GM03348 (cell line): ENCODE data around the gene TLCD3B.

Experiments used
- DNase-seq: peaks from one replicate; pipeline ENCODE4 v3.0.0; 2012; ENCODE audit warnings: low spot score

Gene TLCD3B, protein sequence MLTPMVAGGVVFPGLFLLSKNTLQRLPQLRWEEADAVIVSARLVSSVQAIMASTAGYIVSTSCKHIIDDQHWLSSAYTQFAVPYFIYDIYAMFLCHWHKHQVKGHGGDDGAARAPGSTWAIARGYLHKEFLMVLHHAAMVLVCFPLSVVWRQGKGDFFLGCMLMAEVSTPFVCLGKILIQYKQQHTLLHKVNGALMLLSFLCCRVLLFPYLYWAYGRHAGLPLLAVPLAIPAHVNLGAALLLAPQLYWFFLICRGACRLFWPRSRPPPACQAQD

DNA sequence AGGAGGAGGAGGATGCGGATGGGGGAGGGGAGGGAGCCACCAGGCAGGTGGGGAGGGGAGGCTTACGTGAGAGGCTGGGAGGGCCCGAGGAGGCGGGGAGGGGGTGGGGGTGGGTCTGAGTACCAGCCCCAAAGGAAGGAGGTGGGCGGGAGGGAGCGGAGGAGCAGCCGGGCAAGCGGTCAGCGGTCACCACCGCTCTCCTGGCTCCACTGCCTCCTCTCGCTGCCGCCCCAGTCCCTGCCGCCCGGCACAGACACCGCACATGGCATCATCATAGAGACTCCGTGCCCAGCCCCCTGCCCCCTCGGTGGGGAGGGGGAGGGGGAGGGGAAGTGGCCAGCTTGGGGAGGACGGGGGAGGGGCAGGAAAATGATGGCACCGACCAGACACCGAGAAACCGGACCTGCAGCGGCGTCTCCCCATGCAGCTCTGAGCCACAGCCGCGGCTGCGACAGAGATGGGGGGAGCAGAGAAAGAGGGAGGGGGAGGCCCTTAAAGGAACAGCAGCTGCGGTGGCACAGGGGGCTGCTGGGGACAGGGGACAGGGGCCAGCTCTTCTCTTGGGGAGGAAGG is at the start of gene TLCD3B:
TSS of gene TLCD3B (minus strand) at position 431 of the 573 bp plus-strand sequence. CDS start 744 bp downstream, outside the sequence.
- DNase-seq, result no peak

DNA sequence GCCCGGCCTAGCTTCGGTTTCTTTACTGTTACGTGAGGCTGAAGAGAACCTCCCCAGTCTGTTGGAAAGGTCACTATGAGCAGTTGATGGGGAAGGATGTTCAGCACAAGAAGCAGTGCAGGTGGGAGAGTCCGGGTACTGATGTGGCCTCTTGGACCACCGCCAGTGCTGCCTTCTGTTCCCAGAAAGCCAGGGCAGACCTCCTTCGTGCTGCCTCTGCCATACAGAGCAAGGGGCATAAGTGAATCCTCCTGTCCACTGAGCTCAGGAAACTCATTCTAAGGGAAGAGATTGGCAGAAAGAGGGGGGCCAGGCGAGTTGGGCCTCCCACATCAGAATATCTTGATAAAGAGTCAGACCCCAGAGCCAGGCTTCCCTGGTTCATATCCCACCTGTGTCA is 48.4 kb upstream of the TLCD3B start:
- DNase-seq, result no peak

DNA sequence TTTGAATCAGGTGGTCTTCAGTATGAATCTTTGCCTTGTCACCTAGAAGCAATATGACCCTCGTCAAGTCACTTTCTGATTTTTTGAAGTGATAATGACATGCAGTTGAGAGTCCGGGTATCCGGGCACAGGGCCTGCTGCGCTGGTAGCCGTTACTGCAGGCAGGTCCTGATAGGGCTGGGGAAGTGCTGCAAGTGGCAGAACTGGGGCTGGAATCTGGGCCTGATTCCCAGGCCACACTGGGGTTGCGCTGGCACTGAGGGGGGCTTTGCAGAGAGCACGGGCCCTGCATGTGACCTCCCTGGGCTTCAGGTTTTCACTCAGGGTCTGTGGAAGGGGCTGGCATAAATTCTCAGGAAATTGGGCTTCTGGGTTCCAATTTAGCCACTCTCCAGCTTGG is 47.7 kb upstream of the TLCD3B start:
- no peak for DNase-seq

DNA sequence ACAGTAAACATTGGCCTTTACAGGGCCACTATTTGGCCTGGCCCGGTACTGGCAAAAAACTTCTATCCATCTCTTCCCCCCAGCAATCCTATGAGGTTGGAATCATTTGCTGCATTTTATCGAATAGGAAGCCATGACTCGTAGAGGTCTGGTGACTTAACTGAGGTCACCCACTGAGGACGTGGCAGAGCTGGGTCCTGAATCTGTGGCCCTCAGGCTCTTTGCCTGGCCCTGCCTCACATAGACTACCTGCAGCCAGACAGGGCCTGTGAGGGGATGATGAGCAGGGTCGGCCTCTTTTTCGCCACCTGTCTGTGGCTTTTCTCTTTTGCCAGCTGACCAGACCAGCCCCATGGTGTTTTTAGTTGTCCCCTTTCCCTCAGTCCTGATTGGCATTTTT is 46.6 kb upstream of the TLCD3B start:
- DNase-seq, result no peak

DNA sequence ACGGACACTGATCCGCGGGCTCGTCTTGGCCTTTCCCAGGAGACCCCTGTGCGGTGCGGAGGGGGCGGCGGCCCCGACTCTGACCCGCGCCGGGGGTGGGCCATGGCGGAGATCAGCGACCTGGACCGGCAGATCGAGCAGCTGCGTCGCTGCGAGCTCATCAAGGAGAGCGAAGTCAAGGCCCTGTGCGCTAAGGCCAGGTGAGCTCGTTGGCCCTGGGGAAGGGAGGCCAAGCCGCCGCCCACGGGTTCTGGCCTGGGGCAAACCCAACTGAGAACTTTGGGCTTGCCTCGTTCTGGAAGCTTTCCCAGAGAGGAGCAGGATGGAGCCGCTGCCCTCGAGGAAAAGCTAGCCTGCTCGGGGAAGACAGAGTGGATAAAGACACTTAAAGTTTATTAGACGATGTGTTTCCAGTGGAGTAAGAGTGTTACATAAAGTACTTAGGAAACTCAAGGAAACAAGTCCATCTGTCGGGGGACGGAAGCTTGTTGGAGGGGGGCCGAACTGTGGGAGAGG is 45.3 kb upstream of the TLCD3B start:
- peak; percentile 47 for DNase-seq

DNA sequence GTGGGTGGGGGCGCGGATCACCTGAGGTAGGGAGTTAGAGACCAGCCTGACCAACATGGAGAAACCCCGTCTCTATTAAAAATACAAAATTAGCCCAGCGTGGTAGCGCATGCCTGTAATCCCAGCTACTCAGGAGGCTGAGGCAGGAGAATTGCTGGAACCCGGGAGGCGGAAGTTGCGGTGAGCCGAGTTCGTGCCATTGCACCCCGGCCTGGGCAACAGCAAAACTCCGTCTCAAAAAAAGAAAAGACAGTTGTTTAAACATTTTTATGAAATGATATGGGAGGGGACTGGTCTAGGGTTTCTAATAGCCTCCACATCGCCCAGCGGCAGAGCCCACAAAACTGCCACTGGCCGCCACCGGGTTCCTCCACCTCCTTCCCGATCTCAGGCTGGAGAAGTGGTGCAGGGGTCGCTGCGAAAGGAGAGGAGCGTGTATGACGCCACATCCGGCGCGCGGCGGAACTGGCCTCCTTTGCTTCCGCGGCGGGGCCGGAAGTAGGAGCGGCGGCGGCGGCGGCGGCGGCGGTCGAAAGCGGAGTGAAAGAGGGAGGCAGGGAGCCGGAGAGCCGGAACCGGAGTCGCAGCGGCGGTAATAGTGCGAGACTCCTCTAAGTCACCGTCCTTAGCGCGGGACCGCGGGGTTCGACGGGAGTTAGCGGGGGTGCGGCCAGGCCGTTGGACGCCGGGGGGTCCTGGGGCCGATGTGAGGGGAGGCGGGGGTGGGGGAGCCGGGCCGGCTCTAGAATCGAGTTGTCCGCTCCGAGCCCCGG is 44.6 kb upstream of the TLCD3B start, which contains the start of gene PPP4C:
TSS of gene PPP4C (plus strand) at position 492 of the 773 bp plus-strand sequence. CDS start 384 bp downstream, outside the sequence.
- DNase-seq, result peak; percentile 94

DNA sequence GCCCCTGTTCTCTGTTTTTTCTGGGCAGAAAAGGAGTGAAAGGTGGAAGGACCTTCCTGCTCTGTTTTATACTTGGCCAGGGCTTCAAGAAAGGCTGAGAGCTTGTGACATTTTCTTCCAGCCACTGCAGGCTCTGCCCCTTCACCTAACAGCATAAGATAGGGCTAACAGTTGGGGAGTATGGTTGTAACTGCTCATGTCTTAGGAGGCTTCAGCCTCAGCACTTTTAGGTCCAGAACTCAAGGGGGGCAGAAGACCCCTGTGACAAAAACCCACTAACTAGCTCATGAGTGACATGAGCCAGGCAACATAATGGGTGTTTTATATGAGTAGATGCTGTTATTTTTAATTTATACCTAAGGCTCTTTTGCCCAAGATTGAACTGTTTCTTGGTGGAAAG is 39.4 kb upstream of the TLCD3B start:
- DNase-seq, result no peak

DNA sequence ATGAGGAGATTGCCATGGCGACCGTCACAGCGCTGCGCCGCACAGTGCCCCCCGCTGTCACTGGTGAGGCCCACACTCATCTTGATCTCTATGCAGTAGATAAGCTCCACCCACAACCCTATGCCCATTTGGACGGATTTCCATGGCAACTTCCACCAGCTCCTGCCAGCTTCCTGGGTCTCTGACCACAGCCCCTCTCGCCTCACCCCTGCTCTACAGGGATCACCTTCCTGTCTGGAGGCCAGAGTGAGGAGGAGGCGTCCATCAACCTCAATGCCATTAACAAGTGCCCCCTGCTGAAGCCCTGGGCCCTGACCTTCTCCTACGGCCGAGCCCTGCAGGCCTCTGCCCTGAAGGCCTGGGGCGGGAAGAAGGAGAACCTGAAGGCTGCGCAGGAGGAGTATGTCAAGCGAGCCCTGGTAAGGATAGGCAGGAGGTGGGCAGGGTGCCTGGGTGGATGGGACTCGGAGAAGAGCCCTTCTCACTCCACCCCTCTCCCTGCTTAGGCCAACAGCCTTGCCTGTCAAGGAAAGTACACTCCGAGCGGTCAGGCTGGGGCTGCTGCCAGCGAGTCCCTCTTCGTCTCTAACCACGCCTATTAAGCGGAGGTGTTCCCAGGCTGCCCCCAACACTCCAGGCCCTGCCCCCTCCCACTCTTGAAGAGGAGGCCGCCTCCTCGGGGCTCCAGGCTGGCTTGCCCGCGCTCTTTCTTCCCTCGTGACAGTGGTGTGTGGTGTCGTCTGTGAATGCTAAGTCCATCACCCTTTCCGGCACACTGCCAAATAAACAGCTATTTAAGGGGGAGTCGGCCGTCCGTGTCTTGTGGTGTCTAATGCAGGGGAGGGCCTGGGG is 38.8 kb upstream of the TLCD3B start:
- DNase-seq, result no peak

DNA sequence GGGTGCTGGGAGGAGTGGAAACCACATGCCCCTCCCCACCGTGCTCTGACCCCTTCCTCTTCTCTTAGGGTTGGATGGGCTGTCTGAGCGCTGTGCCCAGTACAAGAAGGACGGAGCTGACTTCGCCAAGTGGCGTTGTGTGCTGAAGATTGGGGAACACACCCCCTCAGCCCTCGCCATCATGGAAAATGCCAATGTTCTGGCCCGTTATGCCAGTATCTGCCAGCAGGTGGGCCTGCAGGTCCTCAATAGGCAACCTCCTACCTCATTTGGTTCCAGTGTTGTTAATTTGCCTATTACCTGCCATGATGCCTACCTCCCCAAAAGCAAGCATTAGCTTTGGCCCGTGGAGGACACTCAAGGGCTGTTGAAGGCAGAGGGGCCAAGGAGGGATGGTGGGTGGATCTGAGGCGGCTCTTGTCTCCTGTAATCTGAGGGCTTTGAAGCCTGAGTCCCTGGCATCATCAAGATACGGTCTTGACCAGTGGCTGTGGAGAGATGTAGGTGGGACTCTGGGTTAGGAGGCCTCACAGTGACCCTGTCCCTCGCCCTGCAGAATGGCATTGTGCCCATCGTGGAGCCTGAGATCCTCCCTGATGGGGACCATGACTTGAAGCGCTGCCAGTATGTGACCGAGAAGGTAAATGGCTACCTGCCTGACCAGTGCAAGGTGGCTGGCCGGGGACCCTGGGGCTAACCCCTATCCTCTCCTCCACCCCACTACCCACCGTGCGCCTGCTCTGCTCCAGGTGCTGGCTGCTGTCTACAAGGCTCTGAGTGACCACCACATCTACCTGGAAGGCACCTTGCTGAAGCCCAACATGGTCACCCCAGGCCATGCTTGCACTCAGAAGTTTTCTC is 37.9 kb upstream of the TLCD3B start:
- DNase-seq, result no peak

DNA sequence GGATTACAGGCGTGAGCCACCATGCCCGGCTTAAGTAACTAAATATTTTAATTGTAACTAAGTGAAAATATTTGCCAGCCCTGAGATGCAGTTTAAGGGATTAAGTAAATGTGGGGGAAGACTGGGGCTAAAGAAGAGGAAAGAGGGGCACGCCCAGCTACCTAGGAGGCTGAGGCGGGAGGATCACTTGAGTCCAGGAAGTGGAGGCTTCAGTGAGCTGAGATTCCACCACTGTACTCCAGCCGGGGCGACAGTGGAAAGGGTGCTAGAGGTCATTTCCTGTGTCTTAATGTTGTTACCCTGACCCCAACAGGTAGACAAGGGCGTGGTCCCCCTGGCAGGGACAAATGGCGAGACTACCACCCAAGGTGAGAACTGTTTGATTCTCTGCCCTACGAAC is 37.3 kb upstream of the TLCD3B start:
- no peak for DNase-seq

DNA sequence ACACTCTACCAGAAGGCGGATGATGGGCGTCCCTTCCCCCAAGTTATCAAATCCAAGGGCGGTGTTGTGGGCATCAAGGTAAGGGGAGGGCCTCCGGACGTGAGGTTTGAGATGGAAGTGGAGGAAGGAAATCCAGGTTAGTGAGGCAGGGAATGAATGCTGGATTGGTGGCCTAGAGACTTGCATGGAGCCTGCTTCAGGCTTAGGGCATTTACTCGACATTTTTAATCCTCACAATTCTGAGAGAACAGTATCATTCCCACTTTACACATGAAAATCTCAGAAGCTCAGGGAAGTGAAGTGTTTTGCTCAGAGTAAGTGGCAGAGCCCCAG is 36.5 kb upstream of the TLCD3B start:
- no peak for DNase-seq

DNA sequence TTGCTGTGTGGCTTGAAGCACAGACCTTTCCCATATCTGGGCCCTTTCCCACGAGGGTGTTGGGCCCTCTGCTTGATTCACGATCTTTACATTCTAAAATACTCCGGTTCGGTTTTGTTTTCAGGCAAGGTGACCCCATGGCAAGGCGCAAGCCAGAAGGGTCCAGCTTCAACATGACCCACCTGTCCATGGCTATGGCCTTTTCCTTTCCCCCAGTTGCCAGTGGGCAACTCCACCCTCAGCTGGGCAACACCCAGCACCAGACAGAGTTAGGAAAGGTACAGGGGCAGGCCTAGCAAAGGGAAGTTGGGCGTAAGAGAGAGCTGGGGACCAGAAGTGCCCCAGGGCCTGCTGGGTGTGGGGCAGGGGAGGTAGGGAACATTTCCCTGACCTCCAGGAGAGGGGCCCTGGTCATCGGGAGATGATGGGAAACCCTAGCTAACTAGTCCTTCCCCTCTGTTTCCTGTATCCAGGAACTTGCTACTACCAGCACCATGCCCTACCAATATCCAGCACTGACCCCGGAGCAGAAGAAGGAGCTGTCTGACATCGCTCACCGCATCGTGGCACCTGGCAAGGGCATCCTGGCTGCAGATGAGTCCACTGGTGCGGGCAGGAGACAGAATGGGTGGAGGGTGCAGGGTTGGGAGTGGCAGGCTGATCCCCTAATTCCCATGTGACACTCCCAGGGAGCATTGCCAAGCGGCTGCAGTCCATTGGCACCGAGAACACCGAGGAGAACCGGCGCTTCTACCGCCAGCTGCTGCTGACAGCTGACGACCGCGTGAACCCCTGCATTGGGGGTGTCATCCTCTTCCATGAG is 35.9 kb upstream of the TLCD3B start:
- no peak for DNase-seq

DNA sequence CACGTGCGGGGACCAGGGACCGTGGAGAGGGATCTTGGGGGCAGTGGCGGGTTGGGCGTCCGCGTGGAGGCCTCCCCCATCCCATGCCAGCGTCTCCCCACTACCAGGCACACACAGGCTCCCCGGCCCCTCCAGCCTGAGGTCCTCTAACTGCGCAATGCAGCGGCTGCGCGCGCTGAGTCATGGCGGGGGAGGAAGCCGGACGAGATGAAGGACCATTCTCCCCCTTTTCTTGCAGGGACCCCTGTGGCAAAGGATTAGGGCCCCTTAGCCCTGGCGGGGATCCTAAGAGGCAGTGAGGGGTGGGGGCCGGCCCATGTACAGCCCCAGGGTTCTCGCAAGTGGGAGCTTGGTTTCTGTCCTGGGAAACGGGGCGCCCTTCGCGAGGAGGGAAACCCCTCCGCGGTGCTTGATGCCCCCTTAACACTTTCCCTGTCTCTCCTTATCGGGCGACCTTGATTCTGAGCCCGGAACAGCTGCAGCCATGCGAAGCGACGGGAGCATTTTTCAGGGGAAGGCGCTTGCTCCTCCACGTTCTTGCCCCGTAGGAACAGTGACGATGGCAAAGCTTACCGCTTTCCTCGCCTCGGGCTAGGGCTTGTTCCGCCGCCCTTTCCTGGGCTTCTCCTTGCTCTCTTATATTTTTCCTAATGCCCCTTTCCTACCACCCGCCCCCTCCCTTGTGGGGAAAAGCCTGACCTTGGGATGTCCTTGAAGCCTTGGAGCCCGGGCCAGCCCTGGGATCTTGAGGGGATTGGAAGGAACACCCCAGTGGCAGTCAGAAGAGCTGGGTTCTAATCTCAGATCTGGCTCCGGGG is 35.1 kb upstream of the TLCD3B start:
- DNase-seq, result peak; percentile 77

DNA sequence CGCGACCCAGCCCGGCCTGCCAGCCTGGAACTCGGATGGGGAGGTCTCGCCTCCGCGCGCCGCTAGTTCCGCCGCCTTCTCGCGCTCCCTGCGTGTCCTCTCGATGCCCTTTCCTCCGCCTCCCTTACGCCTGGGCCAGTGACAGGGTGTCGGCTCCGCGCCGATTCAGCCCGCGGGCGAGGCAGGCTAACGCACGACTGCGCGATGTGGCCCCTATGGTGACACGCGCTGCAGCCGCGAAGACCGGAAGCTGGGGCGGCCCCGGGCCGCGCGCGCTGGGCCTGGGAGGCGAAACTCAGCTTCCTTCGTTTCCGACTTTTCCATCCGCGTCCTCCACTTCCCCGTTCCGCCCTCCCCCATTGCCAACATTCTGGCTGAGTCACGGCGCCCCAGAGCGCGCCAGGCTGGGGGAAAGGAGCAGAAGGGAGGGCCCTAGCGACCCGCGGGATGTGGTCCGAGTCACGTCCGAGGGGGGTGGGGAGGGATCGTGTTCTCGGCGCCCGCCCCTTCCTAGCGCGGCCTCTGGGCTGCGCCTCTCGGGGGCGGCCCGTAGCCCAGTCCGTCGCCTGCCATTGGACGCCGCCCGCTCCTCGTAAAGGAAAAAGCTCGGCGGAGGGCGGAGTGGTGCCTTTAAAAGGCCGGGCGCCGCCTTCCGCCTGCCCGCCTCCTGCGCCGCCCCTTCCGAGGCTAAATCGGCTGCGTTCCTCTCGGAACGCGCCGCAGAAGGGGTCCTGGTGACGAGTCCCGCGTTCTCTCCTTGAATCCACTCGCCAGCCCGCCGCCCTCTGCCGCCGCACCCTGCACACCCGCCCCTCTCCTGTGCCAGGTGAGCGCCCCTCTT is 34.3 kb upstream of the TLCD3B start, which contains the start of gene ALDOA:
TSS of gene ALDOA (plus strand) at position 659 of the 841 bp plus-strand sequence. CDS start 1,138 bp downstream, outside the sequence.
- peak; percentile 98 for DNase-seq

DNA sequence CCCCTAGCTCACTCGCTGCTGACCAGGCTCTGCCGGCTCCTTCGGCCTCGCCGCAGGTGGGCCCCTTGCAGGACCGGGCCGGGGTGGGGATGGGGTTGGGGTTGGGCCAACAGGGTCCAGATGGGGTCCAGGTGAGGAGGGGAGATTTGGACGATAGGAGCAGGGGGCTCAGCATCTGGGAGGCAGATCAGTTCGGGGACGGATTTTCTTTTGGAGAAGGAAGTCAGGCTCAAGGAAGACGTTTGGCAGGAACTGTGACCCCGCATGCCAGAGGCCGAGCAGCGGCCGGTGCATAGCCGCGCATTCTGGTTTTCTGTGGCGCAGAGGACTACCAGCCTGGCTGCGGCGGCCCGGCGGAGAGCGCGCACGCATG is 33.6 kb upstream of the TLCD3B start:
- DNase-seq, result peak; percentile 32

DNA sequence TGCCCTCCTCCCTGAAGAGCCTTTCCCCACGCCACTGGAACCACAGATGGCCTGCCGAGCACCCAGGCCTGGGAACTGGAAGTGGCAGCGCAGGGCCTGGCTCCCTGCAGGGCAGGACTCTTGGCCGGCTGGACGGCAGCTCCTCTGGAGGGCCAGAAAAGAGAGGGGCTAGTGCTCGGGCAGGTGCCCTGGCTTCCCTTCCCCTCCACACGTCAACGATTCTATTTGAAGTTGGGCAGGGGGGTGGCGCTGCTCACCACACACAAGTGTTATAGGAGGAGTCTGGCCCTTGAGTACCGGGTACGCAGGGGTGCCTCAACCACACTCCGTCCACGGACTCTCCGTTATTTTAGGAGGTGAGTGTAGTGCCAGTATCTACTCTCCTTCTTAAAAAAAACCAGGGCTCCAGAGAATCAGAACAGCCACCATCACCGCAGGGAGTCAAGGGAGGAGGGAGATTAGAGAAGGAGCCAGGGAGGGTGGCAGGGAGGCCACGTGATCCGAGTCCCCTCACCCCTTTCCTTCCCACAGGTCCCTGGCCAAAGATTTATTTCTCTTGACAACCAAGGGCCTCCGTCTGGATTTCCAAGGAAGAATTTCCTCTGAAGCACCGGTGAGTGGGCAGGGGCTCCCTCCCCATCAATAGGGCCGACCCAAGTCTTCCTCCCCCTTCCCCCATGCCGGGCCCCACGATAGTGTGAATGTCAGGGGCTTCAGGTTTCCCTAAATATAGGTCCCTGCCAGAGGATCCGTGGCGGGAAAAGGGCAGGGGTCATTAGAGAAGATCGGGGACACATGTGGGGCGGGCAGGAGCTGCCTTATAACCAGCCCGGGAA is 33.0 kb upstream of the TLCD3B start:
- DNase-seq, result peak; percentile 61

DNA sequence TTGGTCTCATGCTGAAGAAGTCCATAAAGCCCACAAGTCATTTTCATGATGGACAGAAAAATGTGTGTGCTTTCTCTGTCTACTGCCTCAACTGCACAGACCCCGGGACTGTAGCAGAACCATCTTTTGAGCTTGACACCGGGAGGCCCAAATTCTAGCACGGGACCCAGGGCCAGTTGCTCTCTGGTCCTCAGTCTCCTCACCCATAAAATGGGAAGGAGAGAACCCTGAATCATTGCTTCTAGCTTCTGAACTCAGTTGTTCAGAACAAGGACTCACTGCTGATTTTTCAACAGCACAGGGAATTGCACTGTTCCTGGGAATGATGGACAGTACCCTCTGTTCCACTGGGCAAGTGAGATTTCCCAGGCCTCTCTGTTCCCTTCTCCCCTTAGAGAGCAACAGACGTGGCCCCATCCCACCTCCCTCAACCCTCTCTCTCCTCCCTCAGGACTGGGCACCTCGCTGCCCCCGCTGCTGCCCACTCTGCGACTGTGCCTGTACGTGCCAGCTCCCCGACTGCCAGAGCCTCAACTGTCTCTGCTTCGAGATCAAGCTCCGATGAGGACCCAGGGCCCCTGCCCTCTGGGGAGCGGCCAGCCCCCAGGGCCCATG is 32.3 kb upstream of the TLCD3B start:
- no peak for DNase-seq
